K562 (cell line): Measurements from ENCODE around the gene PSMD4. TPM values are rescaled to one million over a fixed set of nuclear protein-coding genes. Genes with fewer than 3 reads are reported as not detected.
A peak's percentile ranks its signal among the peaks of the same experiment; 100 is the strongest.

ENCODE experiments used
- ATAC-seq: fragments of 200-7000 bp; cut with Tn5 transposase; 3 replicates; pipeline ENCODE4 v1.9.1; 2020; ENCODE audit warnings: moderate library complexity
- BruUV-seq: library from RNA; stranded (reverse); fragments of 400-500 nt; replicated peaks from 2 replicates; lab custom pipeline; 2021; lab: Mats Ljungman, UMichigan
- CTCF ChIA-PET: fragments of 300-600 bp; formaldehyde crosslinking; extraction: SDS; loops from one replicate; lab custom pipeline; 2021; ENCODE audit warnings: low intra/inter-chr PET ratio; lab: Yijun Ruan, JAX
- POLR2A ChIA-PET: fragments of 300-600, 350-650 bp; sonication (Branson Sonifier 250); formaldehyde crosslinking; extraction: SDS; loops from one replicate; lab custom pipeline; 2021; ENCODE audit warnings: antibody characterized with exemption, inconsistent platforms; lab: Yijun Ruan, JAX
- DNase-seq, 4 experiments: peaks; one replicate each; pipeline versions ENCODE4 v3.0.0 to v3.0.0-alpha.2; 2011 to 2018; ENCODE audit warnings: low spot score in 3 of 4, mixed read lengths in 3 of 4; ENCODE audit errors: extremely low read depth in 1 of 4
- FAIRE-seq: peaks from 2 replicates; lab custom pipeline; 2011; peaks lifted over from hg19 to GRCh38; lab: Jason Lieb, UNC
- H2AFZ ChIP-seq: 2 replicates; pipeline ENCODE4 v1.6.0; 2011; ENCODE audit warnings: low read depth, low read length, control low read depth, inconsistent platforms
- H3K27ac ChIP-seq: fragments of 200-600 bp; 3 replicates; pipeline ENCODE4 v1.8.0; 2011; ENCODE audit warnings: low read depth, mild to moderate bottlenecking, control low read depth, inconsistent platforms, low read length, moderate library complexity, mixed read lengths; ENCODE audit errors: extremely low read depth
- H3K27me3 ChIP-seq, 2 experiments: fragments of 300-600 bp in 1 of 2; 2 replicates in 1 of 2; 3 replicates in 1 of 2; pipeline versions ENCODE4 v1.6.0 to v1.8.0; 2011; ENCODE audit warnings: inconsistent platforms in 2 of 2, low read length in 2 of 2, mild to moderate bottlenecking in 1 of 2, mixed read lengths in 1 of 2, moderate library complexity in 1 of 2; ENCODE audit not compliant: control insufficient read depth in 2 of 2, insufficient read depth in 2 of 2
- H3K36me3 ChIP-seq: fragments of 300-600 bp; 3 replicates; pipeline ENCODE4 v1.8.0; 2011; ENCODE audit warnings: mild to moderate bottlenecking, low read length, inconsistent platforms; ENCODE audit not compliant: control insufficient read depth, insufficient read depth
- H3K4me1 ChIP-seq, 2 experiments: fragments of 200-600 bp in 1 of 2; replicated peaks in 1 of 2; 2 replicates in 1 of 2; 3 replicates in 1 of 2; pipeline versions ENCODE4 v1.5.1 to v1.8.0; 2011; ENCODE audit warnings: inconsistent platforms in 2 of 2, low read length in 2 of 2, mild to moderate bottlenecking in 1 of 2, mixed read lengths in 1 of 2, moderate library complexity in 1 of 2; ENCODE audit not compliant: control insufficient read depth in 2 of 2, insufficient read depth in 2 of 2
- H3K4me2 ChIP-seq: 2 replicates; pipeline ENCODE4 v1.6.1; 2011; ENCODE audit warnings: low read length, control low read depth, inconsistent platforms, mixed read lengths; ENCODE audit not compliant: insufficient read depth
- H3K4me3 ChIP-seq: fragments of 200-600 bp; sonication (generic), shearing (Covaris generic); 2 replicates; pipeline ENCODE4 v1.5.1; 2016; ENCODE audit warnings: control low read depth, inconsistent platforms
- H3K79me2 ChIP-seq: fragments of 200-600 bp; 3 replicates; pipeline ENCODE4 v1.8.0; 2011; ENCODE audit warnings: low read length, inconsistent platforms; ENCODE audit not compliant: control insufficient read depth, insufficient read depth
- H3K9ac ChIP-seq, 2 experiments: 2 replicates each; pipeline versions ENCODE4 v1.6.0 to v1.6.1; 2011; ENCODE audit warnings: low read depth in 2 of 2, low read length in 2 of 2, control low read depth in 1 of 2, inconsistent platforms in 1 of 2, mild to moderate bottlenecking in 1 of 2, mixed read lengths in 1 of 2; ENCODE audit not compliant: insufficient read depth in 1 of 2
- H3K9me1 ChIP-seq: one replicate; pipeline ENCODE4 v1.6.0; 2011; ENCODE audit warnings: inconsistent platforms, mild to moderate bottlenecking, low read length, moderate library complexity; ENCODE audit not compliant: control insufficient read depth, insufficient read depth
- H3K9me3 ChIP-seq: replicated peaks from 2 replicates; pipeline ENCODE4 v1.5.1; 2011; ENCODE audit warnings: low read depth, low read length, inconsistent platforms; ENCODE audit not compliant: control insufficient read depth, insufficient read depth
- H4K20me1 ChIP-seq: replicated peaks from 2 replicates; pipeline ENCODE4 v1.6.1; 2011; ENCODE audit warnings: low read length, inconsistent platforms, mixed read lengths; ENCODE audit not compliant: control insufficient read depth, insufficient read depth
- FUS ChIP-seq: fragments of 200-400 bp; formaldehyde crosslinking; optimal IDR thresholded peaks from 2 replicates; pipeline ENCODE3; 2017; ENCODE audit warnings: low read depth, low read length
- HINFP ChIP-seq: fragments of 450-650 bp; conservative IDR thresholded peaks from 2 replicates; pipeline ENCODE4 v1.6.1; 2016; ENCODE audit warnings: missing genetic modification characterization, low read depth, mild to moderate bottlenecking, control low read depth, missing compliant biosample characterization
- HNRNPH1 ChIP-seq: fragments of 200-400 bp; formaldehyde crosslinking; optimal IDR thresholded peaks from 2 replicates; pipeline ENCODE3; 2017; ENCODE audit warnings: low read depth, mild to moderate bottlenecking, low read length, moderate library complexity
- HOMEZ ChIP-seq: fragments of 250-450 bp; sonication (Bioruptor Pico); IDR thresholded peaks from 2 replicates; pipeline ENCODE4 v1.4.0; 2020; ENCODE audit warnings: mild to moderate bottlenecking, moderate library complexity
- JUNB ChIP-seq: fragments of 450-650 bp; formaldehyde crosslinking; conservative IDR thresholded peaks from 2 replicates; pipeline ENCODE4 v1.4.0; 2020; ENCODE audit warnings: mild to moderate bottlenecking
- KHSRP ChIP-seq: fragments of 450-650 bp; IDR thresholded peaks from 2 replicates; pipeline ENCODE4 v1.6.1; 2017
- NFE2 ChIP-seq: IDR thresholded peaks from 2 replicates; pipeline ENCODE4 v1.6.1; 2014; ENCODE audit warnings: antibody characterized with exemption, low read depth
- NR2F6 ChIP-seq: fragments of 450-650 bp; formaldehyde crosslinking; IDR thresholded peaks from 2 replicates; pipeline ENCODE4 v1.4.0; 2020; ENCODE audit warnings: mild to moderate bottlenecking
- RBBP5 ChIP-seq: fragments of 200-600 bp; sonication (generic); IDR thresholded peaks from 2 replicates; pipeline ENCODE4 v1.6.1; 2012; ENCODE audit warnings: borderline replicate concordance, mild to moderate bottlenecking, low read length, control low read depth, inconsistent platforms; ENCODE audit not compliant: insufficient read depth, poor library complexity, severe bottlenecking
- ZNF586 ChIP-seq: fragments of 450-650 bp; formaldehyde crosslinking; conservative IDR thresholded peaks from 2 replicates; pipeline ENCODE4 v1.4.0; 2020; ENCODE audit warnings: mild to moderate bottlenecking, moderate library complexity
- ZNF717 ChIP-seq: fragments of 250-450 bp; sonication (Bioruptor Pico); IDR thresholded peaks from 2 replicates; pipeline ENCODE4 v1.5.0; 2021
- WGBS: fragments of 100-300 bp; shearing (Covaris generic); methylation state at CpG from one replicate; pipeline ENCODE4 v1.1.6; 2016; ENCODE audit warnings: low coverage, mixed read lengths; ENCODE audit not compliant: insufficient coverage; ENCODE audit errors: missing lambda C conversion rate; 5-methylcytosine and 5-hydroxymethylcytosine counted together
- in situ Hi-C: fragments of 300-500 bp; cut with MboI; formaldehyde crosslinking; loops from 4 replicates; pipeline ENCODE4 v1.15.0; 2018; ENCODE audit warnings: inconsistent platforms, mixed read lengths
- intact Hi-C: fragments of 100-400 bp; cut with micrococcal nuclease; formaldehyde crosslinking; loops from 2 replicates; pipeline ENCODE4 v1.14.2; 2022
- polyA plus RNA-seq, 8 experiments: library from polyadenylated mRNA; depleted of rRNA in 4 of 8; stranded (reverse) in 5 of 8; unstranded in 3 of 8; fragments of >200 nt; fragmentation: Nextera tagmentation in 2 of 8; fragmentation: Illumina TruSeq in 1 of 8; extraction: Ambion mirVana in 2 of 8; extraction: Trizol in 1 of 8; gene quantifications; 2 replicates each; pipeline versions ENCODE4 v1.2.1 to v1.2.3, GENCODE V29; 2011 to 2014; ENCODE audit warnings: inconsistent platforms in 1 of 8, missing spikeins in 1 of 8
- total RNA-seq, 7 experiments: library from RNA; depleted of rRNA in 6 of 7; stranded (reverse); fragments of >200 nt in 6 of 7; fragmentation: Illumina TruSeq in 2 of 7; extraction: Trizol in 2 of 7; gene quantifications; 2 replicates each; pipeline versions ENCODE4 v1.2.1 to v1.2.3, GENCODE V29; 2011 to 2021; ENCODE audit warnings: low replicate concordance in 1 of 7

The PSMD4 gene
- total and polyA plus RNA-seq, 9 of the 15 experiments (the other 6 are each of a cell fraction or from before 2014, with no cell fraction given), result 194 to 353 (median 295) TPM

GRCh38 chr1:151267760-151268159 lies 13.2 kb downstream of the PSMD4 start:
- Histone ChIP-seq H3K9me3 (no peaks in the 10 kb centered on the region), H3K4me2 (no peak overlapping the region), H3K79me2 (no peaks in the 10 kb centered on the region), H4K20me1 (no peaks in the 10 kb centered on the region), H3K9me1 (no peaks in the 10 kb centered on the region), H3K27ac (no peak overlapping the region), H3K27me3 (no peaks in the 10 kb centered on the region), H3K4me3 (no peak overlapping the region), H3K36me3 (peaks cover 66% of the 10 kb centered on the region), H3K4me1 (peaks cover 0 to 5% of the 10 kb centered on the region in 2 experiments; a peak in 1 of 5 replicates), H2AFZ (no peak overlapping the region), H3K9ac (no peak overlapping the region)
- no peak for DNase-seq
- TF ChIP-seq ZNF586 (no peak), JUNB (no peak), KHSRP (no peak), HNRNPH1 (no peak), RBBP5 (no peak), ZNF717 (CRISPR knock-in tag) (no peak)
- peak; percentile 29; the same call in 1 of the 3 replicates for ATAC-seq
- POLR2A ChIA-PET, result interaction anchor here (1.3 to 3.8 kb wide), 3 partner anchors 11 to 16 kb away, joined by 6 to 29 read pairs (median 7); partner anchors contain the start of gene ZNF687
- in situ Hi-C loops, result no loop called here
- FAIRE-seq, result no peak
- CTCF ChIA-PET, result no interaction called here
- no TSS peak for BruUV-seq
- intact Hi-C loops, result no loop called here
- 72% methylated on average over 4 of the region's 4 CpGs for WGBS

GRCh38 chr1:151273924-151274466 lies 19.5 kb downstream of the PSMD4 start:
- ChIA-PET CTCF (no interaction called here), POLR2A (interaction anchor here (1.0 kb wide), 1 partner anchor 9 kb away, joined by 4 read pairs; no protein-coding TSS in a partner anchor)
- no peaks in the 10 kb centered on the region for H3K9me3 ChIP-seq
- no peak overlapping the region for H3K4me2 ChIP-seq
- H3K9ac ChIP-seq, result no peak overlapping the region
- no TSS peak for BruUV-seq
- H3K4me3 ChIP-seq, result no peak overlapping the region
- WGBS, result 67% methylated on average over 3 of the region's 3 CpGs
- no peak overlapping the region for H3K27ac ChIP-seq
- no peaks in the 10 kb centered on the region for H4K20me1 ChIP-seq
- no peaks in the 10 kb centered on the region for H3K9me1 ChIP-seq
- no peak overlapping the region for H2AFZ ChIP-seq
- in situ Hi-C loops (no loop called here), intact Hi-C loops (no loop called here)
- FAIRE-seq (no peak), ATAC-seq (no peak), DNase-seq (no peak)
- no peaks in the 10 kb centered on the region for H3K79me2 ChIP-seq
- no peak for TF ChIP-seq NFE2
- peak; percentile 77 for TF ChIP-seq HINFP (tag)
- TF ChIP-seq NR2F6 (CRISPR knock-in tag), result no peak
- TF ChIP-seq HOMEZ (CRISPR knock-in tag), result no peak
- no peak for TF ChIP-seq FUS
- H3K36me3 ChIP-seq, result peaks cover 11% of the 10 kb centered on the region; the same call in 1 of the 3 replicates
- H3K27me3 ChIP-seq, result no peaks in the 10 kb centered on the region
- H3K4me1 ChIP-seq, result peaks cover 0 to 15% of the 10 kb centered on the region in 2 experiments; a peak in 2 of 5 replicates
